ENCODE measurements around the gene MCOLN2.

Gene MCOLN2

DNA sequence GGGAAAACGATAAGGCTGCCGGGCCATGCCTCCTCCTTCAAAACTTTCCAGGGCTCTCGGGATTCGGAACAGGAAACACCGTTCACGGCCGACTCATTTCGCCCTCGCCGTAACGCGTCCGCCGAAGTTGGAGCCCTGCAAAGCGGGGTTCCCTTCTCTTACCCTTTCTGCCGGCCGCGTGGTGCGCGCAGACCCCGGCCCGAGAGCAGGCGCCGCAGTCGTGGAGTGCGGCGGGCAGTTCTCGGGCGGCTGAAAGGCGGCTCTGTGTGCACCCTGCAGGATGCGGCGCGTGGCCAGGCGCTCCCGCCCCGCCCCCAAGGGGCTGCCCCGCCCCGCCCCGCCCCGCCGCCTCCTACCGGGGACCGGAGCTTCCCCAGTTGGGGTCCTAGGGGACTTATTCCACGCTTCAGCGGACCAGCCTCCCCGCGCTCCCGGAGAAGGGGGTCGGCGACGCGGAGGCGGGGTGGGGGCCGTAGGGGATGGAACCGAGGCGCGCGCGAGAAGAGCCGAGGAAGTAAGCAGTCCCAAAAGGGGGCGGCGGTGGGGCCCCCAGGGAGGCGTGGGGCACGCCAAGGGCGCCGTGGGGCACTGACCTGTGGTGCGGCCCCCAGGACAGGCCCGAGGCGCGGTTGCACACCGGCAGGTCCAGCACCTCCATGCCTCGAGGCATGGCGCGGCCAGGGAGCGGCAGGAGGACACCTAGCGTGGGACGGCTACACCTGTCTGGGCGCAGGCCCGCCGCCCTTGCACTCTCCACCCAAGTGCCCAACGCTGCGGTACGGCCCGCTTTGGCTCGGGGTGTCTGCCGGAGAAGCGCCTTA is at the start of gene MCOLN2:
TSS of gene MCOLN2 (minus strand) at position 268 of the 821 bp plus-strand sequence. CDS start at position 27, 241 bp downstream.
- Histone ChIP-seq H3K27ac (ENCODE audit: low read depth, low read length) (no peak within 1 kb of the TSS), H3K4me3 (ENCODE audit: low read depth, low read length) (peak within 1 kb of the TSS; percentile 77), H3K36me3 (ENCODE audit: insufficient read depth, low read length) (no peaks in the 10 kb centered on the region), H3K4me1 (ENCODE audit: control insufficient read depth, insufficient read depth, low read length, unreplicated experiment) (peaks cover 5% of the 10 kb centered on the region), H3K27me3 (ENCODE audit: insufficient read depth, low read length) (peaks cover 48% of the 10 kb centered on the region), H3K79me2 (ENCODE audit: control insufficient read depth, insufficient read depth, low read length, unreplicated experiment) (no peaks in the 10 kb centered on the region), H2AFZ (ENCODE audit: low read length, unreplicated experiment) (peak within 1 kb of the TSS; percentile 77)

DNA sequence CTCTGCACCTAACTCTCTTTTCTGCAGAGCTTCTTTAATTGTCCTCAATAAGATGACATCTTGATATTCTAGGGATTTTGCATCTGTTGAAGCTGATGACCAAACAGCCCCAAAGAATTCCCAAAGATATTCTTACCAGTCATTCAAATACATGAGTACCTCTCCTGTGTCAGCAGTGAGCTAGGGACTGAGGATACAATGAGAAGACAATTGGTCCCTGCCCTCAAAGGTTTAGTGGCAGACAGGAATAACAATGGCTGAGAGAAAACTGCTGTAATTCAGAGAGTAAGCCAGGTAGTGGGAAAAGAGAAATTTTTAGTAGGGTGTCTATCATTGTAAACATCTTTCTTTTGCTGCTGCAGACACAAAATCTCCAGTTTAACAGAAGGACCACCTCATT is 45.5 kb upstream of the MCOLN2 start:
- H2AFZ ChIP-seq (ENCODE audit: low read length, unreplicated experiment), result no peak overlapping the region
- no peak overlapping the region for H3K27ac ChIP-seq (ENCODE audit: low read depth, low read length)
- no peaks in the 10 kb centered on the region for H3K4me1 ChIP-seq (ENCODE audit: control insufficient read depth, insufficient read depth, low read length, unreplicated experiment)
- no peaks in the 10 kb centered on the region for H3K36me3 ChIP-seq (ENCODE audit: insufficient read depth, low read length)
- H3K4me3 ChIP-seq (ENCODE audit: low read depth, low read length), result no peak overlapping the region
- H3K79me2 ChIP-seq (ENCODE audit: control insufficient read depth, insufficient read depth, low read length, unreplicated experiment), result no peaks in the 10 kb centered on the region
- H3K27me3 ChIP-seq (ENCODE audit: insufficient read depth, low read length), result peaks cover 30% of the 10 kb centered on the region

DNA sequence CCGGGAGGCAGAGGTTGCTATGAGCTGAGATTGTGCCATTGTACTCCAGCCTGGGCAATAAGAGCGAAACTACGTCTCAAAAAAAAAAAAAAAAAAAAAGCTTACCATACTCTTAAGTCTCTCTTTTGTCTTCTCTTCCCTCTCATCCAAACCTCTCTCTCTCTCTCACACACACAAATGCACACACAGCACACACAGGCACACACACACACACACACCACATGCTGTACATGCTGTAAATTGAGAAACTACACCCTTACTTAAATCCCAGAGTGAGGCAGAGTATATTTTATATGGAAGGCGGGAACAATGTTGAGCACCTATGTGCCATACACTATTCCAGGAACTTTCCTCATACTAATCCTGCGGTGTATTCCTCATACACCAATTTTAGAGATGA is 44.9 kb upstream of the MCOLN2 start:
- no peaks in the 10 kb centered on the region for H3K79me2 ChIP-seq (ENCODE audit: control insufficient read depth, insufficient read depth, low read length, unreplicated experiment)
- H3K27me3 ChIP-seq (ENCODE audit: insufficient read depth, low read length), result peaks cover 23% of the 10 kb centered on the region
- no peak overlapping the region for H3K27ac ChIP-seq (ENCODE audit: low read depth, low read length)
- H3K36me3 ChIP-seq (ENCODE audit: insufficient read depth, low read length), result no peaks in the 10 kb centered on the region
- no peak overlapping the region for H2AFZ ChIP-seq (ENCODE audit: low read length, unreplicated experiment)
- no peak overlapping the region for H3K4me3 ChIP-seq (ENCODE audit: low read depth, low read length)
- no peaks in the 10 kb centered on the region for H3K4me1 ChIP-seq (ENCODE audit: control insufficient read depth, insufficient read depth, low read length, unreplicated experiment)

DNA sequence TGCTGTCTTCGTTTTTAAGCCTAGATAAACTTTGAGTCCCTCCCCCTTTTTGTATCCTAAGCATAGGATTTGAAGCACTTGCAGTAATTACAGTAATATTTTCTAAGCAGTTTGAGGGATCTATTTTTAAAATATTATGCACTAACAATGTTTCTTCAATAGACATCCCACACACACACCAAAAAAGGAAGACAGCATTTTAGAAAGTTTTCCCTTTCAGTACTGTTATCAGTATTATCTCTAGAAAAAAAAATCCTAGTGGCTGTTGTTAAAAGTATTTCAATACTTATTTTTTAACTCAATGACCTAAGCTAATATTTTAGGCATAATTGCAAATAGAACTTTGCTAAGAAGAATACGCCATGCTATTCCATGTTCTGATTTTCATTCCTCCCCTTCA is 36.3 kb upstream of the MCOLN2 start:
- no peaks in the 10 kb centered on the region for H3K36me3 ChIP-seq (ENCODE audit: insufficient read depth, low read length)
- no peak overlapping the region for H2AFZ ChIP-seq (ENCODE audit: low read length, unreplicated experiment)
- H3K4me1 ChIP-seq (ENCODE audit: control insufficient read depth, insufficient read depth, low read length, unreplicated experiment), result no peaks in the 10 kb centered on the region
- H3K27ac ChIP-seq (ENCODE audit: low read depth, low read length), result no peak overlapping the region
- H3K27me3 ChIP-seq (ENCODE audit: insufficient read depth, low read length), result no peaks in the 10 kb centered on the region
- H3K79me2 ChIP-seq (ENCODE audit: control insufficient read depth, insufficient read depth, low read length, unreplicated experiment), result no peaks in the 10 kb centered on the region
- no peak overlapping the region for H3K4me3 ChIP-seq (ENCODE audit: low read depth, low read length)

DNA sequence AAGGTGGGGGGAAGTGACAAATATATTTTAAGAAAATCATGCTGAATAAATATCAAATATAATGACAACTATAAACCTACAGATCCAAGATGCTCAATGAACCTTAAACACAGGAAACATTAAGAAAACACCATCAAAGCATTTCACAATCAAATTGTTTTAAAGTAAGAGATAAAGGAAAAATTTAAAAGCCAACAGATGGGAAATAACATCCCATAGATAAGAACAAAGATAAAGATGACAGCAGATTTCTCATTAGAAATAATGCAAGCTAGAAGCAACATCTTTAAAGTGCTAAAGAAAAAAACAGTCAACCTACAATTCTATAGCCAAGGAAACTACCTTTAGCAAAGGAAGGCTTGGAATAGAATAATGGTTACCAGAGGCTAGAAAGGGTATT is 33.6 kb upstream of the MCOLN2 start:
- Histone ChIP-seq H3K4me1 (ENCODE audit: control insufficient read depth, insufficient read depth, low read length, unreplicated experiment) (no peaks in the 10 kb centered on the region), H2AFZ (ENCODE audit: low read length, unreplicated experiment) (no peak overlapping the region), H3K79me2 (ENCODE audit: control insufficient read depth, insufficient read depth, low read length, unreplicated experiment) (no peaks in the 10 kb centered on the region), H3K27me3 (ENCODE audit: insufficient read depth, low read length) (no peaks in the 10 kb centered on the region), H3K27ac (ENCODE audit: low read depth, low read length) (no peak overlapping the region), H3K36me3 (ENCODE audit: insufficient read depth, low read length) (no peaks in the 10 kb centered on the region), H3K4me3 (ENCODE audit: low read depth, low read length) (no peak overlapping the region)

DNA sequence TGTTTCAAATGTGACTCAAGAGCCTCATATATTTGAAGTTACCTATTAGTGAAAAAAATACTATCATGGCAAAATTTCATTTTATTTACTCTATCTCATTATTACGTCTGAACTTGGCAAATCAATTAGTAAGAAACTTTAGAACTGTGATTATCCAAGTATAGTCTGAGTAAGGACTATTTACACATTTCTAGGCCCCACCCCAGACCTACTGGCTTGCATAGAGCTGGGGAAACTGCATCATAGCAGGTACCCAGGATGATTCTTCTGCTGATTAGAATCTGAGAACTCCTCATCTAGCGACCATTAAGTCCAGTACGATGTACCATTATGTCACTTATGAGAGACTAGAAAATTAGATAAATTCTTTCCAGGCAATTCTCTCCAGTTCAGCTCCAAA is 31.2 kb upstream of the MCOLN2 start:
- H3K27me3 ChIP-seq (ENCODE audit: insufficient read depth, low read length), result no peaks in the 10 kb centered on the region
- H3K36me3 ChIP-seq (ENCODE audit: insufficient read depth, low read length), result no peaks in the 10 kb centered on the region
- H2AFZ ChIP-seq (ENCODE audit: low read length, unreplicated experiment), result no peak overlapping the region
- no peaks in the 10 kb centered on the region for H3K79me2 ChIP-seq (ENCODE audit: control insufficient read depth, insufficient read depth, low read length, unreplicated experiment)
- H3K27ac ChIP-seq (ENCODE audit: low read depth, low read length), result no peak overlapping the region
- no peak overlapping the region for H3K4me3 ChIP-seq (ENCODE audit: low read depth, low read length)
- no peaks in the 10 kb centered on the region for H3K4me1 ChIP-seq (ENCODE audit: control insufficient read depth, insufficient read depth, low read length, unreplicated experiment)

DNA sequence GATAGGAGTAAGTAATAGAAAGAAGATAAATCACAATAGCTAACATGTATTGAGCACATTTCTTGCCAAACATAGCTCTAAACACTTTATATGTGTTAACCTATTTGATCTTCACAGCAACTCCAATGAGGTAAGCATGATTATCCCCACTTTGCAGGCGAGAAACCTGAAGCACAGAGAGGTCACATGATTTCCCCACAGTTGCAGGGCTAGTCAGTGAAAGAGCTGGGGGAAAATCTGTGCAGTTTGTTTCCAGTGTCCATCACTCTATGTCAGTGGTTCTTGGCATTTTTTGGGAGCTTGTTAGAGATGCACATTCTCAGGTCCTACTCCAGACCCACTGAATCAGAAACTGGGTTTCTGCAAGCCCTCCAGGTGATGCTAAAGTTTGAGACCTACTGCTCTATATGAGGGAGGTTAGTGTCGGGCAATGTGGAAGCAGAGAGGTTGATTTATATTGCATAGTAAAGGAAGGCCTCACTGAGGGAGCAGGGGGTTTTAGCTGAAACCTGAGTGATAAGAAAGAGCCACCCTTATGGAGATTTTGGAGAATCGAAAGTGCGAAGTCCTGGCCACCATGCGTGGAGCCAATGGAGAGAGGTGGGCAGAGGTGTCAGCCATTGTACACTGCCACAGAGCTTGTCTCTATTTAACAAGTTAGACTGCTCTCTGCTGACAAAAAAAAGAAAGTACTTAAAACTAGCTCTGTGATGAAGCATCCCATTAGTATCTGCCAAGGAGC is 30.5 kb upstream of the MCOLN2 start:
- Histone ChIP-seq H3K27ac (ENCODE audit: low read depth, low read length) (no peak overlapping the region), H3K4me1 (ENCODE audit: control insufficient read depth, insufficient read depth, low read length, unreplicated experiment) (no peaks in the 10 kb centered on the region), H3K36me3 (ENCODE audit: insufficient read depth, low read length) (no peaks in the 10 kb centered on the region), H2AFZ (ENCODE audit: low read length, unreplicated experiment) (no peak overlapping the region), H3K4me3 (ENCODE audit: low read depth, low read length) (no peak overlapping the region), H3K27me3 (ENCODE audit: insufficient read depth, low read length) (peaks cover 3% of the 10 kb centered on the region; the same call in 1 of the 2 replicates), H3K79me2 (ENCODE audit: control insufficient read depth, insufficient read depth, low read length, unreplicated experiment) (no peaks in the 10 kb centered on the region)

GRCh38 chr1:85025940-85026339 is 29.0 kb upstream of the MCOLN2 start:
- Histone ChIP-seq H3K79me2 (ENCODE audit: control insufficient read depth, insufficient read depth, low read length, unreplicated experiment) (no peaks in the 10 kb centered on the region), H3K4me3 (ENCODE audit: low read depth, low read length) (no peak overlapping the region), H3K27me3 (ENCODE audit: insufficient read depth, low read length) (peaks cover 3% of the 10 kb centered on the region; the same call in 1 of the 2 replicates), H2AFZ (ENCODE audit: low read length, unreplicated experiment) (no peak overlapping the region), H3K36me3 (ENCODE audit: insufficient read depth, low read length) (no peaks in the 10 kb centered on the region), H3K27ac (ENCODE audit: low read depth, low read length) (no peak overlapping the region), H3K4me1 (ENCODE audit: control insufficient read depth, insufficient read depth, low read length, unreplicated experiment) (no peaks in the 10 kb centered on the region)

DNA sequence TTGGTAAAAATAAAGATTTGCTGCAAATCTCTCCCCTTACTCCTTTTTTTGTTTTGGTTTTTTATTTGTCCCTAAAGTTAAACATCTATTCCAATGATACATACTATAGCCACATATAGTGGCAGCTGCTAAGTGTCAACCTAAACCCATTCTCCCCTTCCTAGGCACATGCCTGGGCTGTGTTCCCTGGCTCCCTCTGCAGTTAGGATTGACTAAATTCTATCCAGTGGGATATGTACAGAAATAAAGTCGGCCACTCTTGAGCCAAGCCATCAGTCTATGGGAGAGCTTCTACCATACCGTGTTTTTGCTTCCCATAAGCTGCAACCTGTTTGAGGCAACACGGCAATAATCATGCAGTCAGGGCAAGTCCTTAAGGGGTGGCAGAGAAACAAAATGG is 27.8 kb upstream of the MCOLN2 start:
- H3K79me2 ChIP-seq (ENCODE audit: control insufficient read depth, insufficient read depth, low read length, unreplicated experiment), result no peaks in the 10 kb centered on the region
- H3K4me1 ChIP-seq (ENCODE audit: control insufficient read depth, insufficient read depth, low read length, unreplicated experiment), result no peaks in the 10 kb centered on the region
- no peak overlapping the region for H3K27ac ChIP-seq (ENCODE audit: low read depth, low read length)
- peaks cover 3% of the 10 kb centered on the region; the same call in 1 of the 2 replicates for H3K27me3 ChIP-seq (ENCODE audit: insufficient read depth, low read length)
- no peaks in the 10 kb centered on the region for H3K36me3 ChIP-seq (ENCODE audit: insufficient read depth, low read length)
- no peak overlapping the region for H2AFZ ChIP-seq (ENCODE audit: low read length, unreplicated experiment)
- no peak overlapping the region for H3K4me3 ChIP-seq (ENCODE audit: low read depth, low read length)

GRCh38 chr1:85022700-85023099 is 25.8 kb upstream of the MCOLN2 start:
- Histone ChIP-seq H3K27me3 (ENCODE audit: insufficient read depth, low read length) (peaks cover 3% of the 10 kb centered on the region; the same call in 1 of the 2 replicates), H3K36me3 (ENCODE audit: insufficient read depth, low read length) (no peaks in the 10 kb centered on the region), H3K4me1 (ENCODE audit: control insufficient read depth, insufficient read depth, low read length, unreplicated experiment) (no peaks in the 10 kb centered on the region), H3K27ac (ENCODE audit: low read depth, low read length) (no peak overlapping the region), H3K79me2 (ENCODE audit: control insufficient read depth, insufficient read depth, low read length, unreplicated experiment) (no peaks in the 10 kb centered on the region), H2AFZ (ENCODE audit: low read length, unreplicated experiment) (no peak overlapping the region), H3K4me3 (ENCODE audit: low read depth, low read length) (no peak overlapping the region)

GRCh38 chr1:85019994-85020393 is 23.1 kb upstream of the MCOLN2 start:
- Histone ChIP-seq H3K27me3 (ENCODE audit: insufficient read depth, low read length) (peaks cover 3% of the 10 kb centered on the region; the same call in 1 of the 2 replicates), H3K4me1 (ENCODE audit: control insufficient read depth, insufficient read depth, low read length, unreplicated experiment) (no peaks in the 10 kb centered on the region), H3K36me3 (ENCODE audit: insufficient read depth, low read length) (no peaks in the 10 kb centered on the region), H3K79me2 (ENCODE audit: control insufficient read depth, insufficient read depth, low read length, unreplicated experiment) (no peaks in the 10 kb centered on the region), H2AFZ (ENCODE audit: low read length, unreplicated experiment) (no peak overlapping the region), H3K27ac (ENCODE audit: low read depth, low read length) (no peak overlapping the region), H3K4me3 (ENCODE audit: low read depth, low read length) (no peak overlapping the region)

Data from ACC112 (cell line).